Breast epithelium (tissue), 4 donors: ENCODE data around the gene GSTM1. TPM values are rescaled to one million over a fixed set of nuclear protein-coding genes. Genes with fewer than 3 reads are reported as not detected.

ENCODE experiments used
- DNase-seq, 2 donors: peaks; one replicate each; pipeline ENCODE4 v3.0.0-alpha.2; 2019; ENCODE audit warnings: low spot score in 2 of 2
- H3K27ac ChIP-seq, 2 donors: fragments of 200-600 bp; sonication (generic) in 1 of 2; one replicate each; pipeline ENCODE4 v1.5.1; 2016 to 2019; ENCODE audit warnings: mild to moderate bottlenecking in 1 of 2
- H3K27me3 ChIP-seq, 2 donors: fragments of 200-600 bp; sonication (generic) in 1 of 2; one replicate each; pipeline versions ENCODE4 v1.5.1 to v1.6.0; 2017 to 2019; ENCODE audit warnings: control low read depth in 1 of 2, mild to moderate bottlenecking in 1 of 2
- H3K36me3 ChIP-seq: fragments of 200-600 bp; one replicate; pipeline ENCODE4 v1.5.1; 2019
- H3K4me1 ChIP-seq, 2 donors: fragments of 200-600 bp; sonication (generic); one replicate each; pipeline ENCODE4 v1.5.1; 2016 to 2019; ENCODE audit warnings: control low read depth in 1 of 2
- H3K4me3 ChIP-seq, 3 donors: fragments of 200-600 bp; sonication (generic); 1 replicate in 2 of 3; 2 replicates in 1 of 3; pipeline ENCODE4 v1.5.1; 2016 to 2019; ENCODE audit warnings: mild to moderate bottlenecking in 3 of 3, moderate library complexity in 2 of 3
- H3K9me3 ChIP-seq, 2 donors: fragments of 200-600 bp; sonication (generic) in 1 of 2; one replicate each; pipeline ENCODE4 v1.5.1; 2016 to 2019; ENCODE audit warnings: control low read depth in 1 of 2
- CTCF ChIP-seq, 3 donors: fragments of 450-650 bp; IDR thresholded peaks; one replicate each; pipeline ENCODE4 v1.5.1; 2016 to 2017; ENCODE audit warnings: antibody characterized with exemption in 3 of 3, mild to moderate bottlenecking in 3 of 3, moderate library complexity in 3 of 3
- POLR2A ChIP-seq: fragments of 450-650 bp; IDR thresholded peaks from one replicate; pipeline ENCODE4 v1.6.1; 2016; ENCODE audit warnings: antibody characterized with exemption, mild to moderate bottlenecking, moderate library complexity
- POLR2AphosphoS5 ChIP-seq, 3 donors: sonication (generic); formaldehyde crosslinking; IDR thresholded peaks; one replicate each; pipeline ENCODE4 v1.6.1; 2017; ENCODE audit warnings: antibody characterized with exemption in 3 of 3
- intact Hi-C: fragments of 100-400 bp; cut with DNase I; formaldehyde crosslinking; loops from one replicate; pipeline ENCODE4 v1.15.1; 2023; ENCODE audit warnings: low total_unique reads
- total RNA-seq, 3 donors: library from RNA; depleted of rRNA; stranded (reverse); fragments of >200 nt; gene quantifications; one replicate each; pipeline ENCODE4 v1.1.0, GENCODE V29; 2016

GSTM1 gene
- total RNA-seq, 3 donors from 2014 or later, result 33.8 TPM; not detected in 2

- no peak for DNase-seq
These were observed 38.1 kb upstream of the GSTM1 start for GRCh38 chr1:109649491-109649914.

GRCh38 chr1:109650609-109651008 is 37.0 kb upstream of the GSTM1 start:
- H3K27me3 ChIP-seq, result no peaks in the 10 kb centered on the region
- no peaks in the 10 kb centered on the region for H3K4me1 ChIP-seq
- H3K4me3 ChIP-seq, result no peak overlapping the region
- no peaks in the 10 kb centered on the region for H3K9me3 ChIP-seq
- H3K27ac ChIP-seq, result no peak overlapping the region
- TF ChIP-seq POLR2AphosphoS5 (IDR thresholded peaks at IDR 0.05) (no peak), CTCF (IDR thresholded peaks at IDR 0.05) (no peak), POLR2A (no peak)
- no peak for DNase-seq
- intact Hi-C loops, result no loop called here
- H3K36me3 ChIP-seq, result no peaks in the 10 kb centered on the region

More at GRCh38 chr1:109649491-109649914, 38.1 kb upstream of the GSTM1 start:
- TF ChIP-seq CTCF (IDR thresholded peaks at IDR 0.05) (peak in 2 of 3 donors; percentile 18 to 34), POLR2A (no peak), POLR2AphosphoS5 (IDR thresholded peaks at IDR 0.05) (no peak)
- Histone ChIP-seq H3K27me3 (no peaks in the 10 kb centered on the region), H3K36me3 (no peaks in the 10 kb centered on the region), H3K9me3 (no peaks in the 10 kb centered on the region), H3K4me1 (no peaks in the 10 kb centered on the region), H3K27ac (no peak overlapping the region), H3K4me3 (peak overlapping the region; percentile 31 to 52 (median 40))
- intact Hi-C loops, result no loop called here

- DNase-seq, result no peak
- Histone ChIP-seq H3K27ac (no peak overlapping the region), H3K4me1 (no peaks in the 10 kb centered on the region), H3K36me3 (no peaks in the 10 kb centered on the region), H3K27me3 (no peaks in the 10 kb centered on the region), H3K9me3 (no peaks in the 10 kb centered on the region), H3K4me3 (no peak overlapping the region)
- intact Hi-C loops, result no loop called here
- TF ChIP-seq POLR2AphosphoS5 (IDR thresholded peaks at IDR 0.05), result no peak
- no peak for TF ChIP-seq POLR2A
- no peak for TF ChIP-seq CTCF (IDR thresholded peaks at IDR 0.05)
These were observed 35.2 kb upstream of the GSTM1 start for GRCh38 chr1:109652402-109652801.

GRCh38 chr1:109653306-109653705 is 34.3 kb upstream of the GSTM1 start:
- Histone ChIP-seq H3K36me3 (no peaks in the 10 kb centered on the region), H3K4me1 (no peaks in the 10 kb centered on the region), H3K27ac (no peak overlapping the region), H3K4me3 (no peak overlapping the region), H3K27me3 (no peaks in the 10 kb centered on the region), H3K9me3 (no peaks in the 10 kb centered on the region)
- no peak for DNase-seq
- intact Hi-C loops, result no loop called here
- TF ChIP-seq POLR2AphosphoS5 (IDR thresholded peaks at IDR 0.05) (no peak), CTCF (IDR thresholded peaks at IDR 0.05) (no peak), POLR2A (no peak)

- TF ChIP-seq POLR2A (no peak), CTCF (IDR thresholded peaks at IDR 0.05) (no peak), POLR2AphosphoS5 (IDR thresholded peaks at IDR 0.05) (no peak)
- Histone ChIP-seq H3K4me1 (no peaks in the 10 kb centered on the region), H3K4me3 (no peak overlapping the region), H3K9me3 (no peaks in the 10 kb centered on the region), H3K36me3 (no peaks in the 10 kb centered on the region), H3K27ac (no peak overlapping the region), H3K27me3 (no peaks in the 10 kb centered on the region)
- no peak for DNase-seq
- intact Hi-C loops, result no loop called here
These were observed 33.1 kb upstream of the GSTM1 start for GRCh38 chr1:109654519-109654918.
